ENCODE data around the gene LRP11.

DNA sequence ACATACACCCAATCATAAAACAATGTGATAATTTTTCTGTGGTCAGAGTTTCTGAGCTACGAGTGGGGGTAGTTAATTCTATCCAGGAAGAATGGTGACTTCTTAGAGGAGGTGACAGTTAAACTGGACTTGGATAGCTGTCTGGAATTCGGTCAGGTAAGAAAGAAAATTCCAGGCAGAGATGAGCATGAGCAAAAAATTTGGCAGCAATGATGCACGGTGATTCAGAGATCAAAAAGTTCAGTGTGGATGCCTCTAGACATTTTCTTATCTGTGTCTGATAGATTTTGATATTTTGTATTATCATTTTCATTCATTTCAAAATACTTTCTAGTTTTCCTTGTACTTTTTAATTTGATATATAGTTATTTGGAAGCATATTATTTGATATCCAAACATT lies 21.7 kb upstream of the LRP11 start:
- TF ChIP-seq, protein P1, sequence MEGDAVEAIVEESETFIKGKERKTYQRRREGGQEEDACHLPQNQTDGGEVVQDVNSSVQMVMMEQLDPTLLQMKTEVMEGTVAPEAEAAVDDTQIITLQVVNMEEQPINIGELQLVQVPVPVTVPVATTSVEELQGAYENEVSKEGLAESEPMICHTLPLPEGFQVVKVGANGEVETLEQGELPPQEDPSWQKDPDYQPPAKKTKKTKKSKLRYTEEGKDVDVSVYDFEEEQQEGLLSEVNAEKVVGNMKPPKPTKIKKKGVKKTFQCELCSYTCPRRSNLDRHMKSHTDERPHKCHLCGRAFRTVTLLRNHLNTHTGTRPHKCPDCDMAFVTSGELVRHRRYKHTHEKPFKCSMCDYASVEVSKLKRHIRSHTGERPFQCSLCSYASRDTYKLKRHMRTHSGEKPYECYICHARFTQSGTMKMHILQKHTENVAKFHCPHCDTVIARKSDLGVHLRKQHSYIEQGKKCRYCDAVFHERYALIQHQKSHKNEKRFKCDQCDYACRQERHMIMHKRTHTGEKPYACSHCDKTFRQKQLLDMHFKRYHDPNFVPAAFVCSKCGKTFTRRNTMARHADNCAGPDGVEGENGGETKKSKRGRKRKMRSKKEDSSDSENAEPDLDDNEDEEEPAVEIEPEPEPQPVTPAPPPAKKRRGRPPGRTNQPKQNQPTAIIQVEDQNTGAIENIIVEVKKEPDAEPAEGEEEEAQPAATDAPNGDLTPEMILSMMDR (IDR thresholded peaks at IDR 0.05), result no peak
- no peak for TF ChIP-seq POLR2A (IDR thresholded peaks at IDR 0.05; ENCODE audit: low read depth)
